Measurements from ENCODE around the gene HIPK1. TPM values are rescaled to one million over a fixed set of nuclear protein-coding genes. Genes with fewer than 3 reads are reported as not detected.

The HIPK1 gene
- total and polyA plus RNA-seq, 10 of the 15 experiments (the other 5 are each of a cell fraction or from before 2014, with no cell fraction given), result 4.2 to 33.9 (median 11.4) TPM

DNA sequence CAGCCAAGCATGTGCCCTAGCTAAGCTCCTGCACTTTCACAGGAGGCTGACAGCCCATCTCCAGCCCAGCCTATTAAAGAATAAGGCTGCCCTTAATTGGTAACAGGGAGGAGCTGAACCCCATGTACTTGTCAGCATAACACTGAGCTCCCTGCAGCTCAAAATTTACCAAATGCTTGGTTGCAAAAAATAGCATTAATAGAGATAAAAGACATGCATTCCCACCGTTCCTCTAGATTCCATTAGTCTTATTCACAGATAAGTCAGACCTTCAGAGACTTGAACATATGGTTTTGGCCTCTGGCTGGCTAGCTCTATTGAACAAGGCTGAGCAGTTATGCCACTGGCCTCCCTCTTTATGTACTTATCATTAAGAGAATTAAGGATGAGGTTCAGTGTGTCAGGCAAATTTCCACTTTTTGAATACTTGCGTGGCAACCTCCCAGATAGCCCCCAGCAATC lies 79.4 kb downstream of the HIPK1 start (continued):
- TF ChIP-seq CREM (IDR thresholded peaks at IDR 0.05; ENCODE audit: low read depth), result no peak
- no peak for TF ChIP-seq FOXM1 (IDR thresholded peaks at IDR 0.05; ENCODE audit: low read depth, low read length)
- TF ChIP-seq ESRRA (IDR thresholded peaks at IDR 0.05; ENCODE audit: low read length), result no peak
- TF ChIP-seq BMI1 (IDR thresholded peaks at IDR 0.05; ENCODE audit: borderline replicate concordance), result no peak
- no peak for TF ChIP-seq YY1 (IDR thresholded peaks at IDR 0.05; ENCODE audit: low read depth, low read length)
- TF ChIP-seq EP300 (IDR thresholded peaks at IDR 0.05; ENCODE audit: borderline replicate concordance in 1 of 2, control insufficient read depth in 1 of 2, low read depth in 2 of 2, low read length in 2 of 2), result no peak
- TF ChIP-seq, protein P1, sequence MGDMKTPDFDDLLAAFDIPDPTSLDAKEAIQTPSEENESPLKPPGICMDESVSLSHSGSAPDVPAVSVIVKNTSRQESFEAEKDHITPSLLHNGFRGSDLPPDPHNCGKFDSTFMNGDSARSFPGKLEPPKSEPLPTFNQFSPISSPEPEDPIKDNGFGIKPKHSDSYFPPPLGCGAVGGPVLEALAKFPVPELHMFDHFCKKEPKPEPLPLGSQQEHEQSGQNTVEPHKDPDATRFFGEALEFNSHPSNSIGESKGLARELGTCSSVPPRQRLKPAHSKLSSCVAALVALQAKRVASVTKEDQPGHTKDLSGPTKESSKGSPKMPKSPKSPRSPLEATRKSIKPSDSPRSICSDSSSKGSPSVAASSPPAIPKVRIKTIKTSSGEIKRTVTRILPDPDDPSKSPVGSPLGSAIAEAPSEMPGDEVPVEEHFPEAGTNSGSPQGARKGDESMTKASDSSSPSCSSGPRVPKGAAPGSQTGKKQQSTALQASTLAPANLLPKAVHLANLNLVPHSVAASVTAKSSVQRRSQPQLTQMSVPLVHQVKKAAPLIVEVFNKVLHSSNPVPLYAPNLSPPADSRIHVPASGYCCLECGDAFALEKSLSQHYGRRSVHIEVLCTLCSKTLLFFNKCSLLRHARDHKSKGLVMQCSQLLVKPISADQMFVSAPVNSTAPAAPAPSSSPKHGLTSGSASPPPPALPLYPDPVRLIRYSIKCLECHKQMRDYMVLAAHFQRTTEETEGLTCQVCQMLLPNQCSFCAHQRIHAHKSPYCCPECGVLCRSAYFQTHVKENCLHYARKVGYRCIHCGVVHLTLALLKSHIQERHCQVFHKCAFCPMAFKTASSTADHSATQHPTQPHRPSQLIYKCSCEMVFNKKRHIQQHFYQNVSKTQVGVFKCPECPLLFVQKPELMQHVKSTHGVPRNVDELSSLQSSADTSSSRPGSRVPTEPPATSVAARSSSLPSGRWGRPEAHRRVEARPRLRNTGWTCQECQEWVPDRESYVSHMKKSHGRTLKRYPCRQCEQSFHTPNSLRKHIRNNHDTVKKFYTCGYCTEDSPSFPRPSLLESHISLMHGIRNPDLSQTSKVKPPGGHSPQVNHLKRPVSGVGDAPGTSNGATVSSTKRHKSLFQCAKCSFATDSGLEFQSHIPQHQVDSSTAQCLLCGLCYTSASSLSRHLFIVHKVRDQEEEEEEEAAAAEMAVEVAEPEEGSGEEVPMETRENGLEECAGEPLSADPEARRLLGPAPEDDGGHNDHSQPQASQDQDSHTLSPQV (IDR thresholded peaks at IDR 0.05), result no peak
- no peak for TF ChIP-seq NKRF (conservative IDR thresholded peaks at IDR 0.05)
- no peak for TF ChIP-seq SIN3A (IDR thresholded peaks at IDR 0.05; ENCODE audit: low read depth, low read length)
- TF ChIP-seq TCF7 (IDR thresholded peaks at IDR 0.05; ENCODE audit: borderline replicate concordance), result no peak

All from GM12878 (cell line).